ENCODE measurements around the gene COL1A1. TPM values are rescaled to one million over a fixed set of nuclear protein-coding genes. Genes with fewer than 3 reads are reported as not detected.

COL1A1 gene
- polyA plus RNA-seq, 1 donor (not counting 4 experiments of a cell fraction or from before 2014, with no cell fraction given), result 0.55 TPM

DNA sequence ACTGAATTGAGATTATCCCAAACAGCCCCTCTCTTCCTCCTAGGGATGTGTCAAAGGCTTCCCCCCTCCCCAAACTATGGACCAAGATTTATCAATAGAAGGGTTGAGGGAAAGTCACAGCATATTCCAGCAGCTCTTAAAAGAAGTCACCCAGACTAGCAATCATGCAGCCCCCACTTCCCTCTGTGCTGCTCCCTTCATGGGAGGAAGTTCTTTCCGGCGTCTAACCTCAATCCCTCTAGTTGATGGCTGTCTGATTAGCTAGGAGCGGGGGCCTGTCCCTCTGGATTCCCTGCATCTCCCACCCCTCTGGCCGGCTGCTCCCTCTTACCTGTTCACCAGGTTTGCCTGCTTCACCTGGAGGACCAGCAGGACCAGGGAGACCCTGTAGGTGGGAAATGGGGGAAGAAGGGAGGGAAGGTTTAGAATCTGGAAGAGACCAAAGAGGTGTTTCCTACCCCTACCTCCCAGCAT, 9.2 kb downstream of the COL1A1 start:
- H2AFZ ChIP-seq (ENCODE audit: control insufficient read depth, low read length), result no peak overlapping the region
- H3K27ac ChIP-seq (ENCODE audit: control insufficient read depth, insufficient read depth, low read length), result no peak overlapping the region
- no peaks in the 10 kb centered on the region for H3K9me3 ChIP-seq (ENCODE audit: control insufficient read depth, low read depth, low read length)
- peaks cover 3% of the 10 kb centered on the region for H3K4me1 ChIP-seq (ENCODE audit: control insufficient read depth, extremely low read depth, insufficient read depth, low read length)
- peaks cover 0 to 10% of the 10 kb centered on the region in 2 experiments for H3K36me3 ChIP-seq (ENCODE audit: control insufficient read depth in 2 of 2, extremely low read depth in 1 of 2, insufficient read depth in 2 of 2, low read length in 2 of 2)
- H3K9me1 ChIP-seq (ENCODE audit: control insufficient read depth, extremely low read depth, insufficient read depth, low read length), result no peaks in the 10 kb centered on the region
- H4K20me1 ChIP-seq (ENCODE audit: control insufficient read depth, extremely low read depth, insufficient read depth, low read length), result no peaks in the 10 kb centered on the region
- no peak for DNase-seq (ENCODE audit: low read depth, low spot score)
- H3K9ac ChIP-seq (ENCODE audit: control insufficient read depth, extremely low read depth, insufficient read depth, low read length), result no peak overlapping the region
- TF ChIP-seq, protein P1, sequence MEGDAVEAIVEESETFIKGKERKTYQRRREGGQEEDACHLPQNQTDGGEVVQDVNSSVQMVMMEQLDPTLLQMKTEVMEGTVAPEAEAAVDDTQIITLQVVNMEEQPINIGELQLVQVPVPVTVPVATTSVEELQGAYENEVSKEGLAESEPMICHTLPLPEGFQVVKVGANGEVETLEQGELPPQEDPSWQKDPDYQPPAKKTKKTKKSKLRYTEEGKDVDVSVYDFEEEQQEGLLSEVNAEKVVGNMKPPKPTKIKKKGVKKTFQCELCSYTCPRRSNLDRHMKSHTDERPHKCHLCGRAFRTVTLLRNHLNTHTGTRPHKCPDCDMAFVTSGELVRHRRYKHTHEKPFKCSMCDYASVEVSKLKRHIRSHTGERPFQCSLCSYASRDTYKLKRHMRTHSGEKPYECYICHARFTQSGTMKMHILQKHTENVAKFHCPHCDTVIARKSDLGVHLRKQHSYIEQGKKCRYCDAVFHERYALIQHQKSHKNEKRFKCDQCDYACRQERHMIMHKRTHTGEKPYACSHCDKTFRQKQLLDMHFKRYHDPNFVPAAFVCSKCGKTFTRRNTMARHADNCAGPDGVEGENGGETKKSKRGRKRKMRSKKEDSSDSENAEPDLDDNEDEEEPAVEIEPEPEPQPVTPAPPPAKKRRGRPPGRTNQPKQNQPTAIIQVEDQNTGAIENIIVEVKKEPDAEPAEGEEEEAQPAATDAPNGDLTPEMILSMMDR (optimal IDR thresholded peaks at IDR 0.05 in 1 of 3, IDR thresholded peaks at IDR 0.05 in 1 of 3, conservative IDR thresholded peaks at IDR 0.05 in 1 of 3; ENCODE audit: extremely low read depth in 1 of 3, insufficient read depth in 2 of 3, low read length in 3 of 3), result no peak
- TF ChIP-seq EZH2 (IDR thresholded peaks at IDR 0.05; ENCODE audit: low read length), result no peak
- no peak overlapping the region for H3K4me2 ChIP-seq (ENCODE audit: control insufficient read depth, extremely low read depth, insufficient read depth, low read depth, low read length)
- H3K4me3 ChIP-seq (ENCODE audit: control insufficient read depth in 2 of 3, extremely low read depth in 1 of 3, insufficient read depth in 2 of 3, low read depth in 1 of 3, low read length in 3 of 3), result no peak overlapping the region
- no peak for FAIRE-seq
- dilution Hi-C loops (cut with MboI; ENCODE audit: extremely low pct_ligation_motif_present, low sequenced_read_pairs), result no loop called here
- no peaks in the 10 kb centered on the region for H3K79me2 ChIP-seq (ENCODE audit: control insufficient read depth, insufficient read depth, low read length)
- H3K27me3 ChIP-seq (ENCODE audit: control insufficient read depth, extremely low read depth, insufficient read depth, low read length), result no peaks in the 10 kb centered on the region

DNA sequence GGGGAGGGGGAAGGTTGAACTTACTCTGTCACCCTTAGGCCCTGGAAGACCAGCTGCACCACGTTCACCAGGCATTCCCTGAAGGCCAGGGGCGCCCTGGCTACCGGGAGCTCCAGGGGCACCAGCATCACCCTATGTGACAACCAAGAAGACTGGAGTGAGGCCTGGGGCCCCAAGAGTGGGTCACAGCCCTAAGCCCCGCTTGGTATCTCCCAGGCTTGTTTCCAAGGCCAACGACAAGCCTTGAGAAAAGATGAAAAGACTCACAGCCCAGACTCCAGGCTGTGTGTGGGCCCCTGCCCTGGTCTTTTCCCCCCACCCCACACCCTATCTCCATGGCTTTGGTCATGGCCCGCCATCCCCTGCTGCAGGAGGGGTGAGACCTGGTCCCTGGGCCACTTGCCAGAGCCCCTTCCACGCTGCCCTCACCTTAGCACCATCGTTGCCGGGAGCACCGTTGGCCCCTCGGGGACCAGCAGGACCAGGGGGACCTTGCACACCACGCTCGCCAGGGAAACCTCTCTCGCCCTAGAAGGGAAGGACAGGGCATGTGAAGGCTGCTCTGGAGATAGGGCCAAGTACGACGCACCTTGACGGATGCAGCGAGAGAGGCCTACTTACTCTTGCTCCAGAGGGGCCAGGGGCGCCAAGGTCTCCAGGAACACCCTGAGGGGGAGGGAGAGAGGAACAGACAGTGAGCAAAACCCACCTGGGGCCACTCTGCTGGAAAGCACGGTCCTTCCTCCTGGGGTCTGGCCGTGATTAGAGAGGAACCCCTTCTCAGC, 9.9 kb downstream of the COL1A1 start:
- H3K27me3 ChIP-seq (ENCODE audit: control insufficient read depth, extremely low read depth, insufficient read depth, low read length), result no peaks in the 10 kb centered on the region
- H3K9ac ChIP-seq (ENCODE audit: control insufficient read depth, extremely low read depth, insufficient read depth, low read length), result no peak overlapping the region
- H3K4me1 ChIP-seq (ENCODE audit: control insufficient read depth, extremely low read depth, insufficient read depth, low read length), result no peaks in the 10 kb centered on the region
- no peak for FAIRE-seq
- no peak overlapping the region for H3K27ac ChIP-seq (ENCODE audit: control insufficient read depth, insufficient read depth, low read length)
- DNase-seq (ENCODE audit: low read depth, low spot score), result no peak
- H3K4me2 ChIP-seq (ENCODE audit: control insufficient read depth, extremely low read depth, insufficient read depth, low read depth, low read length), result no peak overlapping the region
- H3K4me3 ChIP-seq (ENCODE audit: control insufficient read depth in 2 of 3, extremely low read depth in 1 of 3, insufficient read depth in 2 of 3, low read depth in 1 of 3, low read length in 3 of 3), result no peak overlapping the region
- H3K9me1 ChIP-seq (ENCODE audit: control insufficient read depth, extremely low read depth, insufficient read depth, low read length), result no peaks in the 10 kb centered on the region
- H3K79me2 ChIP-seq (ENCODE audit: control insufficient read depth, insufficient read depth, low read length), result no peaks in the 10 kb centered on the region
- no peaks in the 10 kb centered on the region for H4K20me1 ChIP-seq (ENCODE audit: control insufficient read depth, extremely low read depth, insufficient read depth, low read length)
- H2AFZ ChIP-seq (ENCODE audit: control insufficient read depth, low read length), result no peak overlapping the region
- H3K9me3 ChIP-seq (ENCODE audit: control insufficient read depth, low read depth, low read length), result no peaks in the 10 kb centered on the region
- dilution Hi-C loops (cut with MboI; ENCODE audit: extremely low pct_ligation_motif_present, low sequenced_read_pairs), result no loop called here
- no peak for TF ChIP-seq EZH2 (IDR thresholded peaks at IDR 0.05; ENCODE audit: low read length)
- TF ChIP-seq, protein P1 (optimal IDR thresholded peaks at IDR 0.05 in 1 of 3, IDR thresholded peaks at IDR 0.05 in 1 of 3, conservative IDR thresholded peaks at IDR 0.05 in 1 of 3; ENCODE audit: extremely low read depth in 1 of 3, insufficient read depth in 2 of 3, low read length in 3 of 3), result no peak
- H3K36me3 ChIP-seq (ENCODE audit: control insufficient read depth in 2 of 2, extremely low read depth in 1 of 2, insufficient read depth in 2 of 2, low read length in 2 of 2), result peaks cover 0 to 10% of the 10 kb centered on the region in 2 experiments

Data from keratinocyte (primary cell).